22Rv1 (cell line): ENCODE data around the gene CAPN13.

Experiments used
- ZFX ChIP-seq: fragments of 450-650 bp; IDR thresholded peaks from 2 replicates; pipeline ENCODE4 v1.6.1; 2017; ENCODE audit warnings: antibody characterized with exemption, borderline replicate concordance
- TF ChIP-seq, protein P1 (sequence below): fragments of 450-650 bp; IDR thresholded peaks from 2 replicates; pipeline ENCODE4 v1.5.1; 2017; ENCODE audit warnings: mild to moderate bottlenecking

DNA sequence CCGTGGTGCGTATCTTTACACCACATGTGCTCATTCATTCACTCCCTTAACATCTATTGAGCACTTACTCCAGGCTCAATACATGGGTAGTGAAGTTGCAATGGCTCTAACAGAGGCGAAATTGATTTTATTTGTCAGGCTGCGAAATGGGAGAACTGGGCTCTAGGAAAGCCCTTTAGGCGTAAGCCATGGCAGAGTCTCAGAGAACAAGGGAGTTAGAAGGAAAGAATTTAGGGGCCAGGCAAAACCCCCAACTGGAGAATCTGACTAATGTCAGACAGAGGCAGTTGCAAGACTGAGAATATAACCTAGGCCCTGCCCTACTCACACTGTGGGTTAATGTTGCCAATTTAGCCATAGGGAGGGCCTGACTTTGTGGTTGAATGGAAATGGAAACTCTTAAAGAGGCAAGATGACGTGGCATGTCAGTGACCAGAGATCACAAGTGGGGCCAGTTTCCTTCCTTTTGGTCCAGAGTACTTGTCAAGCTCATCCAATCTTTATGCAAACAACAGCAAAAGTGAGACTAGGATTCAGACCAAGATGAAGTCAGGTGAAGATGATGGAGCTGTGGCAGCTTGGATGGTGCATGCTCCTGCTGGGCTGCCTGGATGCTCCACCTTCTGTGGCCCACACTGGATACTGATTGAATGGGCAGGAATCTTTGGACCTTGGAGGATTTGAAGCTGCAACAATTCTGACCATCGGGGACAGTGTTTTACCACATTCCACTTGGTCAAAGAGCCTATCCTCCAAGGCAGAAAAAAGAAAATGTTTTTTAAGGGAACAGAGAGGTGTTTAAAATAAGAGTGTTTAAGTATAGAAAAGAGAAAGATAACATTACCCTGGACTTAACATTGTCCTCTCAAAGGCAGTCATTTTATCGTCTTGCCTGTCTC, 92.2 kb downstream of the CAPN13 start:
- TF ChIP-seq, protein P1, sequence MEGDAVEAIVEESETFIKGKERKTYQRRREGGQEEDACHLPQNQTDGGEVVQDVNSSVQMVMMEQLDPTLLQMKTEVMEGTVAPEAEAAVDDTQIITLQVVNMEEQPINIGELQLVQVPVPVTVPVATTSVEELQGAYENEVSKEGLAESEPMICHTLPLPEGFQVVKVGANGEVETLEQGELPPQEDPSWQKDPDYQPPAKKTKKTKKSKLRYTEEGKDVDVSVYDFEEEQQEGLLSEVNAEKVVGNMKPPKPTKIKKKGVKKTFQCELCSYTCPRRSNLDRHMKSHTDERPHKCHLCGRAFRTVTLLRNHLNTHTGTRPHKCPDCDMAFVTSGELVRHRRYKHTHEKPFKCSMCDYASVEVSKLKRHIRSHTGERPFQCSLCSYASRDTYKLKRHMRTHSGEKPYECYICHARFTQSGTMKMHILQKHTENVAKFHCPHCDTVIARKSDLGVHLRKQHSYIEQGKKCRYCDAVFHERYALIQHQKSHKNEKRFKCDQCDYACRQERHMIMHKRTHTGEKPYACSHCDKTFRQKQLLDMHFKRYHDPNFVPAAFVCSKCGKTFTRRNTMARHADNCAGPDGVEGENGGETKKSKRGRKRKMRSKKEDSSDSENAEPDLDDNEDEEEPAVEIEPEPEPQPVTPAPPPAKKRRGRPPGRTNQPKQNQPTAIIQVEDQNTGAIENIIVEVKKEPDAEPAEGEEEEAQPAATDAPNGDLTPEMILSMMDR: no peak
- no peak for TF ChIP-seq ZFX
